Lung (tissue), 12 donors: ENCODE data around the gene TTC28. TPM values are rescaled to one million over a fixed set of nuclear protein-coding genes. Genes with fewer than 3 reads are reported as not detected.

Experiments
- ATAC-seq: fragments of 200-7000 bp; cut with Tn5 transposase; one replicate; pipeline ENCODE4 v1.9.1; 2020; ENCODE audit warnings: moderate number of reproducible peaks; ENCODE audit not compliant: insufficient read depth, low FRiP score
- DNase-seq, 3 donors: peaks; one replicate each; pipeline ENCODE4 v3.0.0-alpha.2; 2013 to 2017
- H3K27ac ChIP-seq, 2 donors: one replicate each; pipeline ENCODE4 v1.5.1; 2013; ENCODE audit warnings: mild to moderate bottlenecking in 2 of 2, moderate library complexity in 2 of 2, control low read depth in 1 of 2, inconsistent platforms in 1 of 2, low read depth in 1 of 2, low read length in 1 of 2
- H3K27me3 ChIP-seq, 3 donors: one replicate each; pipeline ENCODE4 v1.5.1; 2013; ENCODE audit warnings: low read length in 2 of 3; ENCODE audit not compliant: control insufficient read depth in 3 of 3, insufficient read depth in 3 of 3
- H3K36me3 ChIP-seq, 4 donors: one replicate each; pipeline ENCODE4 v1.5.1; 2013; ENCODE audit warnings: low read length in 4 of 4, mild to moderate bottlenecking in 1 of 4, moderate library complexity in 1 of 4; ENCODE audit not compliant: control insufficient read depth in 4 of 4, insufficient read depth in 4 of 4
- H3K4me1 ChIP-seq, 5 donors: one replicate each; pipeline ENCODE4 v1.5.1; 2013; ENCODE audit warnings: low read length in 5 of 5, mild to moderate bottlenecking in 2 of 5, moderate library complexity in 1 of 5; ENCODE audit not compliant: control insufficient read depth in 5 of 5, insufficient read depth in 5 of 5
- H3K4me3 ChIP-seq: one replicate; pipeline ENCODE4 v1.5.1; 2013; ENCODE audit warnings: mild to moderate bottlenecking, control low read depth, moderate library complexity
- H3K9ac ChIP-seq, 2 donors: one replicate each; pipeline ENCODE4 v1.5.1; 2013; ENCODE audit warnings: low read length in 2 of 2, control low read depth in 1 of 2; ENCODE audit not compliant: insufficient read depth in 1 of 2
- H3K9me3 ChIP-seq, 4 donors: one replicate each; pipeline ENCODE4 v1.5.1; 2013; ENCODE audit warnings: low read length in 3 of 4, mild to moderate bottlenecking in 1 of 4, moderate library complexity in 1 of 4; ENCODE audit not compliant: control insufficient read depth in 4 of 4, insufficient read depth in 3 of 4
- CTCF ChIP-seq: IDR thresholded peaks from 2 replicates; pipeline ENCODE4 v1.5.1; 2012; ENCODE audit warnings: mild to moderate bottlenecking; ENCODE audit errors: control extremely low read depth, extremely low read depth
- WGBS, 2 donors: extraction: QIAGEN DNeasy Blood & Tissue Kit; methylation state at CpG; one replicate each; pipeline ENCODE4 v1.1.7; 2013; 5-methylcytosine and 5-hydroxymethylcytosine counted together
- polyA plus RNA-seq, 2 donors: library from polyadenylated mRNA; stranded (reverse); fragments of 200-250 nt; gene quantifications; one replicate each; pipeline ENCODE4 v1.2.1, GENCODE V29; 2013
- total RNA-seq, 2 donors: library from RNA; depleted of rRNA in 1 of 2; stranded (reverse); fragments of >200 nt in 1 of 2; gene quantifications; one replicate each; pipeline ENCODE4 v1.2.1, GENCODE V29; 2014 to 2021
- donor health status: control.
- donor health status: control.
- donor health status: Bipolar disorder and iron deficiency.
- donor health status: healthy.
- donor health status: DM: yes; HTN: yes; CAD: no.

TTC28 gene
- total and polyA plus RNA-seq, 4 donors: 4.7 to 72.2 (median 24.8) TPM

GRCh38 chr22:27987557-27987956, 692.1 kb downstream of the TTC28 start:
- H3K9ac ChIP-seq: no peak overlapping the region
- WGBS, 2 donors: 19 to 48% methylated on average over 6 of the region's 6 CpGs
- H3K27ac ChIP-seq: no peak overlapping the region
- no peak for DNase-seq
- H3K9me3 ChIP-seq: no peaks in the 10 kb centered on the region
- no peak for ATAC-seq
- no peak overlapping the region for H3K4me3 ChIP-seq
- no peak for TF ChIP-seq CTCF
- H3K4me1 ChIP-seq: peaks cover 0 to 3% (median 0%) of the 10 kb centered on the region in 5 donors
- no peaks in the 10 kb centered on the region for H3K27me3 ChIP-seq
- peaks cover 6 to 34% (median 21%) of the 10 kb centered on the region in 4 donors for H3K36me3 ChIP-seq

- no peak for TF ChIP-seq CTCF
- H3K9ac ChIP-seq: no peak overlapping the region
- H3K9me3 ChIP-seq: no peaks in the 10 kb centered on the region
- ATAC-seq: no peak
- 95 to 96% methylated on average over 5 of the region's 5 CpGs for WGBS, 2 donors
- H3K4me3 ChIP-seq: no peak overlapping the region
- H3K27ac ChIP-seq: no peak overlapping the region
- DNase-seq: no peak
- H3K27me3 ChIP-seq: no peaks in the 10 kb centered on the region
- H3K36me3 ChIP-seq: peaks cover 7 to 34% (median 19%) of the 10 kb centered on the region in 4 donors
- H3K4me1 ChIP-seq: peaks cover 0 to 3% (median 0%) of the 10 kb centered on the region in 5 donors
Observed at GRCh38 chr22:27986937-27987336, 692.7 kb downstream of the TTC28 start.

GRCh38 chr22:27986459-27986858, 693.2 kb downstream of the TTC28 start:
- Histone ChIP-seq H3K9ac (no peak overlapping the region), H3K4me1 (peaks cover 0 to 3% (median 0%) of the 10 kb centered on the region in 5 donors), H3K27ac (no peak overlapping the region), H3K9me3 (no peaks in the 10 kb centered on the region), H3K36me3 (peaks cover 7 to 33% (median 16%) of the 10 kb centered on the region in 4 donors), H3K27me3 (no peaks in the 10 kb centered on the region), H3K4me3 (no peak overlapping the region)
- 91 to 94% methylated on average over 5 of the region's 5 CpGs for WGBS, 2 donors
- no peak for DNase-seq
- no peak for TF ChIP-seq CTCF
- no peak for ATAC-seq
